Prostate gland (tissue), 2 donors: Measurements from ENCODE around the gene HSPB6.

Source experiments
- POLR2A ChIP-seq: fragments of 450-650 bp; IDR thresholded peaks from one replicate; pipeline ENCODE4 v1.6.1; 2016; ENCODE audit warnings: antibody characterized with exemption, mild to moderate bottlenecking
- POLR2AphosphoS5 ChIP-seq: sonication (generic); formaldehyde crosslinking; IDR thresholded peaks from one replicate; pipeline ENCODE4 v1.6.1; 2017; ENCODE audit warnings: antibody characterized with exemption
- TF ChIP-seq, protein P1 (sequence below), 4 experiments: fragments of 200-600 bp in 2 of 4; fragments of 450-650 bp in 2 of 4; sonication (generic) in 2 of 4; IDR thresholded peaks; 1 replicate in 3 of 4; 2 replicates in 1 of 4; pipeline ENCODE4 v1.5.1; 2016 to 2019; ENCODE audit warnings: antibody characterized with exemption in 4 of 4, mild to moderate bottlenecking in 2 of 4, moderate library complexity in 2 of 4

DNA sequence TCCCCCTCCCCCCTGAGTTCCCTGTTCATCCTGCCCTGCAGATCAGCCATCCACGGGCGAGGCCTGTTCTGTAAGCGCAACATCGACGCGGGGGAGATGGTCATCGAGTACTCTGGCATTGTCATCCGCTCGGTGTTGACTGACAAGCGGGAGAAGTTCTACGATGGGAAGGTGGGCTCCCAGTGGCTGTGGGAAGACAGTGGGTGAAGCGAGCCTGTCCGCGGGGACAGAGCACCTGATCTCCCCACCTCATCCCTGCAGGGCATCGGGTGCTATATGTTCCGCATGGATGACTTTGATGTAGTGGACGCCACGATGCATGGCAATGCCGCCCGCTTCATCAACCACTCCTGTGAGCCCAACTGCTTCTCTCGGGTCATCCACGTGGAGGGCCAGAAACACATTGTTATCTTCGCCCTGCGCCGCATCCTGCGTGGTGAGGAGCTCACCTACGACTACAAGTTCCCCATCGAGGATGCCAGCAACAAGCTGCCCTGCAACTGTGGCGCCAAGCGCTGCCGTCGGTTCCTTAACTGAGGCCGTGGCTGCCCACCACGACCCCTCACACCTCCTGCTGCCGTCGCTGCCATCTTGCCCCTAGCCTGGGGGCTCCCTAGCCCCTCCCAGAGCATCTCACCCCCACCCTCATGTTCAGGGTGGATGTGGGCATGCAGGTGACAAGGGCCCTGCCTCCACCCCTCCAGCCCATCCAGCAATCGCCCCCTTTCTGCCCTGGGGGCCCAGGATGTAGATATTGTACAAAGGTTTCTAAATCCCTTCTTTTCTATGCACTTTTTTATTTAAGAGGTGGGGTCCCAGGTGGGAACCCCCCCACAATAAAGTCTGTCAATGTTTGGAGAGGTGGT lies 18.6 kb downstream of the HSPB6 start:
- TF ChIP-seq, protein P1, sequence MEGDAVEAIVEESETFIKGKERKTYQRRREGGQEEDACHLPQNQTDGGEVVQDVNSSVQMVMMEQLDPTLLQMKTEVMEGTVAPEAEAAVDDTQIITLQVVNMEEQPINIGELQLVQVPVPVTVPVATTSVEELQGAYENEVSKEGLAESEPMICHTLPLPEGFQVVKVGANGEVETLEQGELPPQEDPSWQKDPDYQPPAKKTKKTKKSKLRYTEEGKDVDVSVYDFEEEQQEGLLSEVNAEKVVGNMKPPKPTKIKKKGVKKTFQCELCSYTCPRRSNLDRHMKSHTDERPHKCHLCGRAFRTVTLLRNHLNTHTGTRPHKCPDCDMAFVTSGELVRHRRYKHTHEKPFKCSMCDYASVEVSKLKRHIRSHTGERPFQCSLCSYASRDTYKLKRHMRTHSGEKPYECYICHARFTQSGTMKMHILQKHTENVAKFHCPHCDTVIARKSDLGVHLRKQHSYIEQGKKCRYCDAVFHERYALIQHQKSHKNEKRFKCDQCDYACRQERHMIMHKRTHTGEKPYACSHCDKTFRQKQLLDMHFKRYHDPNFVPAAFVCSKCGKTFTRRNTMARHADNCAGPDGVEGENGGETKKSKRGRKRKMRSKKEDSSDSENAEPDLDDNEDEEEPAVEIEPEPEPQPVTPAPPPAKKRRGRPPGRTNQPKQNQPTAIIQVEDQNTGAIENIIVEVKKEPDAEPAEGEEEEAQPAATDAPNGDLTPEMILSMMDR (IDR thresholded peaks at IDR 0.05): no peak
- no peak for TF ChIP-seq POLR2A
- no peak for TF ChIP-seq POLR2AphosphoS5
